ENCODE data around the gene ACBD5.
"Not testable (repeated sequence)": the region's sequence is repeated elsewhere in the genome, so short reads cannot be mapped to it uniquely, and the experiment has no call there.

The ACBD5 gene

GRCh38 chr10:27169849-27170248, 70.7 kb downstream of the ACBD5 start:
- Histone ChIP-seq H3K36me3 (ENCODE audit: insufficient read depth, low read length) (peaks cover 90% of the 10 kb centered on the region), H4K20me1 (ENCODE audit: insufficient read depth, low read length) (no peaks in the 10 kb centered on the region), H3K9ac (ENCODE audit: low read length) (no peak overlapping the region), H3K27ac (ENCODE audit: low read depth, low read length, poor library complexity, severe bottlenecking) (no peak overlapping the region), H3K4me1 (ENCODE audit: insufficient read depth, low read length, severe bottlenecking) (no peaks in the 10 kb centered on the region), H3K4me3 (ENCODE audit: low read depth, low read length, poor library complexity, severe bottlenecking) (no peak overlapping the region), H3F3A (ENCODE audit: insufficient read depth, low read length) (no peaks in the 10 kb centered on the region), H2AFZ (ENCODE audit: low read length) (no peak overlapping the region), H3K79me2 (ENCODE audit: insufficient read depth, low read length) (no peaks in the 10 kb centered on the region), H3K9me3 (ENCODE audit: low read length) (no peaks in the 10 kb centered on the region), H3K4me2 (ENCODE audit: low read length) (no peak overlapping the region), H3K27me3 (ENCODE audit: insufficient read depth, low read length) (no peaks in the 10 kb centered on the region), H3K9me2 (ENCODE audit: low read depth, low read length) (no peaks in the 10 kb centered on the region)
- TF ChIP-seq CTCF (IDR thresholded peaks at IDR 0.05; ENCODE audit: low read length) (no peak), EZH2 (IDR thresholded peaks at IDR 0.05; ENCODE audit: borderline replicate concordance, low read length) (no peak)

GRCh38 chr10:27158421-27158820, 82.2 kb downstream of the ACBD5 start:
- Histone ChIP-seq H3K4me1 (ENCODE audit: insufficient read depth, low read length, severe bottlenecking) (peaks cover 20% of the 10 kb centered on the region), H3K36me3 (ENCODE audit: insufficient read depth, low read length) (peaks cover 64% of the 10 kb centered on the region), H2AFZ (ENCODE audit: low read length) (no peak overlapping the region), H3K27ac (ENCODE audit: low read depth, low read length, poor library complexity, severe bottlenecking) (no peak overlapping the region), H3K9me2 (ENCODE audit: low read depth, low read length) (no peaks in the 10 kb centered on the region), H3K9me3 (ENCODE audit: low read length) (no peaks in the 10 kb centered on the region), H3K79me2 (ENCODE audit: insufficient read depth, low read length) (peaks cover 29% of the 10 kb centered on the region), H3K4me2 (ENCODE audit: low read length) (no peak overlapping the region), H4K20me1 (ENCODE audit: insufficient read depth, low read length) (0 out of 2 replicates have a peak, but pooled peaks cover 4% of the 10 kb centered on the region), H3K4me3 (ENCODE audit: low read depth, low read length, poor library complexity, severe bottlenecking) (no peak overlapping the region), H3K9ac (ENCODE audit: low read length) (no peak overlapping the region), H3K27me3 (ENCODE audit: insufficient read depth, low read length) (no peaks in the 10 kb centered on the region), H3F3A (ENCODE audit: insufficient read depth, low read length) (no peaks in the 10 kb centered on the region)
- TF ChIP-seq EZH2 (IDR thresholded peaks at IDR 0.05; ENCODE audit: borderline replicate concordance, low read length) (no peak), CTCF (IDR thresholded peaks at IDR 0.05; ENCODE audit: low read length) (no peak)

GRCh38 chr10:27157150-27157549, 83.4 kb downstream of the ACBD5 start:
- Histone ChIP-seq H4K20me1 (ENCODE audit: insufficient read depth, low read length) (peaks cover 8% of the 10 kb centered on the region; the same call in 1 of the 2 replicates), H3K79me2 (ENCODE audit: insufficient read depth, low read length) (peaks cover 42% of the 10 kb centered on the region), H3K4me2 (ENCODE audit: low read length) (peak overlapping the region; percentile 99), H2AFZ (ENCODE audit: low read length) (no peak overlapping the region), H3F3A (ENCODE audit: insufficient read depth, low read length) (no peaks in the 10 kb centered on the region), H3K36me3 (ENCODE audit: insufficient read depth, low read length) (peaks cover 52% of the 10 kb centered on the region), H3K4me3 (ENCODE audit: low read depth, low read length, poor library complexity, severe bottlenecking) (peak overlapping the region; percentile 96), H3K27me3 (ENCODE audit: insufficient read depth, low read length) (no peaks in the 10 kb centered on the region), H3K9me3 (ENCODE audit: low read length) (no peaks in the 10 kb centered on the region), H3K9me2 (ENCODE audit: low read depth, low read length) (no peaks in the 10 kb centered on the region), H3K27ac (ENCODE audit: low read depth, low read length, poor library complexity, severe bottlenecking) (no peak overlapping the region), H3K4me1 (ENCODE audit: insufficient read depth, low read length, severe bottlenecking) (peaks cover 32% of the 10 kb centered on the region), H3K9ac (ENCODE audit: low read length) (peak overlapping the region; percentile 39)
- TF ChIP-seq CTCF (IDR thresholded peaks at IDR 0.05; ENCODE audit: low read length) (no peak), EZH2 (IDR thresholded peaks at IDR 0.05; ENCODE audit: borderline replicate concordance, low read length) (no peak)

- not testable (repeated sequence) for H3K9me2 ChIP-seq (ENCODE audit: low read depth, low read length); H4K20me1 ChIP-seq (ENCODE audit: insufficient read depth, low read length); H3K27me3 ChIP-seq (ENCODE audit: insufficient read depth, low read length); H3K9me3 ChIP-seq (ENCODE audit: low read length); H3F3A ChIP-seq (ENCODE audit: insufficient read depth, low read length); H2AFZ ChIP-seq (ENCODE audit: low read length)
- Histone ChIP-seq H3K4me3 (ENCODE audit: low read depth, low read length, poor library complexity, severe bottlenecking) (peak overlapping the region; percentile 96), H3K4me1 (ENCODE audit: insufficient read depth, low read length, severe bottlenecking) (peaks cover 33% of the 10 kb centered on the region), H3K36me3 (ENCODE audit: insufficient read depth, low read length) (peaks cover 46% of the 10 kb centered on the region), H3K79me2 (ENCODE audit: insufficient read depth, low read length) (peaks cover 48% of the 10 kb centered on the region), H3K4me2 (ENCODE audit: low read length) (peak overlapping the region; percentile 99), H3K27ac (ENCODE audit: low read depth, low read length, poor library complexity, severe bottlenecking) (peak overlapping the region; percentile 100), H3K9ac (ENCODE audit: low read length) (peak overlapping the region; percentile 100)
These were observed 84.0 kb downstream of the ACBD5 start for GRCh38 chr10:27156566-27156965.

Data from OCI-LY1 (cell line).